ENCODE results near the gene MAGI2. TPM values are rescaled to one million over a fixed set of nuclear protein-coding genes. Genes with fewer than 3 reads are reported as not detected.

Gene MAGI2
- total RNA-seq, 1 donor from 2014 or later, result 5.8 TPM

DNA sequence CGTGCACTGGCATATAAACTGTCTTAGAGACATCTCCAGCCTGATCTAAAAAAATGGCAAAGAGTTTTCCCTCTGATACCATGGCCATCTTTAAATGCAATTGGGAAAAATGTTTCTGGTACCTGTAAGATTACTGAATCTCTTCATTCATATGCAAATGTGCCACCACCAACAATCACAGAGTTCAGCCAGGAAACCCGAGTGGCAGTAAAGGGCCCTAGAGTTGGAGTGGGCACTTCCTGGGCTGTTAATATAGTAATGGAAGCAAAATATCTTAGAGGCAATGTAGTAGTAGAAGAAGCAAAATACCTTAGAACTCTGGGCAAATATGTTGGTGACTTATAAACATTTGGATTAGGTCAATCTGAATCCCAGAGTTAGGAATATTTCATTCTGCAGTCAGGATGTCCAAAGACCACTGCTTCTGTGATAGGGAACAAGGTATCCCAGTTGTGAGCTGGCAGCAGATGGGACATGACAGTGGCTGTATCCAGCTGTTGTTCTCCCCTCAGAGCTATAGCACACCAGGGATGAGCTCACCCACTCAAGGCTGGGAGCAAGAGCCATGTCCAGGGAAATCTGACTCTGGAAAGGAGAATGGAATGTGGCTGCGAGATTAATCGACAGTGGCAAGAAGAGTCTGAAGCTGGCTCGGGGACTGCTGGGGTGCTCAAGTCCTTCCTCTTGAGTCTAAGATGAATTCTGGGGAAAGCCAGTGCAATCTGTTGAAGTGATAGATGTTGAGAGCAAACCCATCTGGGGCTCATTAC, 1322.8 kb downstream of the MAGI2 start:
- H3K9me3 Mint-ChIP-seq (ENCODE audit: low read depth), result no peaks in the 10 kb centered on the region
- DNase-seq (ENCODE audit: low spot score), result no peak
- no peak overlapping the region for H3K4me3 Mint-ChIP-seq (ENCODE audit: unreplicated experiment)
- H3K4me1 Mint-ChIP-seq (ENCODE audit: low read depth), result peaks cover 5% of the 10 kb centered on the region
- no peaks in the 10 kb centered on the region for H3K27me3 Mint-ChIP-seq (ENCODE audit: low read depth)
- H3K36me3 Mint-ChIP-seq (ENCODE audit: low read depth), result no peaks in the 10 kb centered on the region
- TF ChIP-seq, protein P1, sequence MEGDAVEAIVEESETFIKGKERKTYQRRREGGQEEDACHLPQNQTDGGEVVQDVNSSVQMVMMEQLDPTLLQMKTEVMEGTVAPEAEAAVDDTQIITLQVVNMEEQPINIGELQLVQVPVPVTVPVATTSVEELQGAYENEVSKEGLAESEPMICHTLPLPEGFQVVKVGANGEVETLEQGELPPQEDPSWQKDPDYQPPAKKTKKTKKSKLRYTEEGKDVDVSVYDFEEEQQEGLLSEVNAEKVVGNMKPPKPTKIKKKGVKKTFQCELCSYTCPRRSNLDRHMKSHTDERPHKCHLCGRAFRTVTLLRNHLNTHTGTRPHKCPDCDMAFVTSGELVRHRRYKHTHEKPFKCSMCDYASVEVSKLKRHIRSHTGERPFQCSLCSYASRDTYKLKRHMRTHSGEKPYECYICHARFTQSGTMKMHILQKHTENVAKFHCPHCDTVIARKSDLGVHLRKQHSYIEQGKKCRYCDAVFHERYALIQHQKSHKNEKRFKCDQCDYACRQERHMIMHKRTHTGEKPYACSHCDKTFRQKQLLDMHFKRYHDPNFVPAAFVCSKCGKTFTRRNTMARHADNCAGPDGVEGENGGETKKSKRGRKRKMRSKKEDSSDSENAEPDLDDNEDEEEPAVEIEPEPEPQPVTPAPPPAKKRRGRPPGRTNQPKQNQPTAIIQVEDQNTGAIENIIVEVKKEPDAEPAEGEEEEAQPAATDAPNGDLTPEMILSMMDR (IDR thresholded peaks at IDR 0.05), result no peak
- H3K27ac Mint-ChIP-seq (ENCODE audit: unreplicated experiment), result no peak overlapping the region

- no peak overlapping the region for H3K4me3 Mint-ChIP-seq (ENCODE audit: unreplicated experiment)
- no peaks in the 10 kb centered on the region for H3K9me3 Mint-ChIP-seq (ENCODE audit: low read depth)
- no peak overlapping the region for H3K27ac Mint-ChIP-seq (ENCODE audit: unreplicated experiment)
- peaks cover 5% of the 10 kb centered on the region for H3K4me1 Mint-ChIP-seq (ENCODE audit: low read depth)
- TF ChIP-seq, protein P1 (IDR thresholded peaks at IDR 0.05), result no peak
- no peak for DNase-seq (ENCODE audit: low spot score)
- no peaks in the 10 kb centered on the region for H3K36me3 Mint-ChIP-seq (ENCODE audit: low read depth)
- no peaks in the 10 kb centered on the region for H3K27me3 Mint-ChIP-seq (ENCODE audit: low read depth)
Measured at GRCh38 chr7:78129865-78130264, 1323.6 kb downstream of the MAGI2 start.

DNA sequence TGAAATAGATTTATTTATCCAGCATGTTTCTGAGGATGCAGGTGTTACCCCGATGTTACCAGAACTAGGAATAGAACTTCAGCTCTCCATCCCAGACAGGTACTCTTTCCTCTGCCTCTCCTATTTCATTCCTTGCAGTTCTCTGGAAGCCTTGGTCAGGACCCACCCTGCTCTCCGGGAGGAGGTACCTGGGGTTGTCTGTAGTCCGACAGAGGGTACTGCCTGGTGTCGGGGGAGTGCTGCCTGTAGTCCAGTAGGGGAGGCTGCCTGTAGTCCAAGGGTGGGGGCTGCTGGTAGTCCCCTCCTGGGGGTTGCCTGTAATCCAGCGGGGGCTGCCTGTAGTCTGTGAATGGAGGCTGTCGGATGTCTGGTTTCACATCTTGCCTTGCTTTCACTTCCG, 1326.5 kb downstream of the MAGI2 start:
- no peaks in the 10 kb centered on the region for H3K9me3 Mint-ChIP-seq (ENCODE audit: low read depth)
- H3K4me3 Mint-ChIP-seq (ENCODE audit: unreplicated experiment), result no peak overlapping the region
- TF ChIP-seq, protein P1 (IDR thresholded peaks at IDR 0.05), result no peak
- no peak overlapping the region for H3K27ac Mint-ChIP-seq (ENCODE audit: unreplicated experiment)
- no peaks in the 10 kb centered on the region for H3K4me1 Mint-ChIP-seq (ENCODE audit: low read depth)
- H3K36me3 Mint-ChIP-seq (ENCODE audit: low read depth), result no peaks in the 10 kb centered on the region
- no peak for DNase-seq (ENCODE audit: low spot score)
- H3K27me3 Mint-ChIP-seq (ENCODE audit: low read depth), result no peaks in the 10 kb centered on the region

DNA sequence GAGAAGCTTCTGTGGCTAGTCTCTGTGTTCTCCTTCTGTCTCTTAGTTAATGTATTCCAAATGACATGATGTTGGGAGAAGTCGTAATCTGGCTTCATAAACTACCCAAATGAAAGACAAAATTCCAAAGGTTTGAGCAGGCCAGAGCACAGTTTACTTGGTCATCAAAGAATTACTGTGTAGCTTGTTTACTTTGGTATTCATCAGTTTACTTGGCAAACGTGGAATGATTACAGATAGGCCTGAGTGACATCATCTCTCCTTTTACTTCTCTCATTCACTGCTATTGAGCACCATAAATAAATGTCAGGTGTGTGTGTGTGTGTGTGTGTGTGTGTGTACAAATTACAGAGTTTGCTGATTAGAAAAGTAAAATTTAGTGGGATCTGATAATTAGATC, 1327.6 kb downstream of the MAGI2 start:
- DNase-seq (ENCODE audit: low spot score), result no peak
- Mint-ChIP-seq H3K4me1 (ENCODE audit: low read depth) (no peaks in the 10 kb centered on the region), H3K36me3 (ENCODE audit: low read depth) (no peaks in the 10 kb centered on the region), H3K9me3 (ENCODE audit: low read depth) (no peaks in the 10 kb centered on the region), H3K27me3 (ENCODE audit: low read depth) (no peaks in the 10 kb centered on the region), H3K27ac (ENCODE audit: unreplicated experiment) (no peak overlapping the region), H3K4me3 (ENCODE audit: unreplicated experiment) (no peak overlapping the region)
- TF ChIP-seq, protein P1 (IDR thresholded peaks at IDR 0.05), result no peak

- H3K4me3 Mint-ChIP-seq (ENCODE audit: unreplicated experiment), result no peak overlapping the region
- H3K9me3 Mint-ChIP-seq (ENCODE audit: low read depth), result no peaks in the 10 kb centered on the region
- H3K36me3 Mint-ChIP-seq (ENCODE audit: low read depth), result no peaks in the 10 kb centered on the region
- DNase-seq (ENCODE audit: low spot score), result no peak
- H3K4me1 Mint-ChIP-seq (ENCODE audit: low read depth), result no peaks in the 10 kb centered on the region
- TF ChIP-seq, protein P1 (IDR thresholded peaks at IDR 0.05), result no peak
- H3K27ac Mint-ChIP-seq (ENCODE audit: unreplicated experiment), result no peak overlapping the region
- H3K27me3 Mint-ChIP-seq (ENCODE audit: low read depth), result no peaks in the 10 kb centered on the region
Measured at GRCh38 chr7:78124216-78124615, 1329.3 kb downstream of the MAGI2 start.

Data from chondrocyte (in vitro differentiated cells).